Brain pericyte (primary cell): ENCODE results near the gene ALOX12B.
"Not testable (repeated sequence)": the region's sequence is repeated elsewhere in the genome, so short reads cannot be mapped to it uniquely, and the experiment has no call there.

ENCODE experiments used
- DNase-seq: peaks from one replicate; pipeline ENCODE4 v3.0.0-alpha.2; 2012; ENCODE audit warnings: low read depth, low spot score

Gene ALOX12B

GRCh38 chr17:8044819-8045810 is 42.4 kb downstream of the ALOX12B start:
- DNase-seq: no peak

GRCh38 chr17:8041979-8042378 is 45.5 kb downstream of the ALOX12B start:
- DNase-seq: no peak

- no peak for DNase-seq
These were observed 46.1 kb downstream of the ALOX12B start for GRCh38 chr17:8041249-8041928.

- DNase-seq: no peak
These were observed 47.8 kb downstream of the ALOX12B start for GRCh38 chr17:8039611-8040168.

- no peak for DNase-seq
These were observed 48.4 kb downstream of the ALOX12B start, which contains the start of gene ALOX15B for GRCh38 chr17:8038954-8039610. Gene ALOX15B, plus strand, starts transcription at chr17:8039059. Its CDS starts 97 bp downstream, at chr17:8039156.

- no peak for DNase-seq
These were observed 55.1 kb downstream of the ALOX12B start for GRCh38 chr17:8032442-8032841.

GRCh38 chr17:8031950-8032349 is 55.6 kb downstream of the ALOX12B start:
- DNase-seq: no peak

- no peak for DNase-seq
These were observed 56.3 kb downstream of the ALOX12B start for GRCh38 chr17:8031261-8031661.

GRCh38 chr17:8029121-8029520 is 58.4 kb downstream of the ALOX12B start:
- no peak for DNase-seq

GRCh38 chr17:8025176-8025911 is 62.2 kb downstream of the ALOX12B start:
- no peak for DNase-seq

GRCh38 chr17:8024161-8024560 is 63.4 kb downstream of the ALOX12B start:
- DNase-seq: not testable (repeated sequence)
